Transverse colon (tissue), 4 donors: ENCODE results near the gene EMP2. TPM values are rescaled to one million over a fixed set of nuclear protein-coding genes. Genes with fewer than 3 reads are reported as not detected.

ENCODE experiments used
- DNase-seq: peaks from one replicate; pipeline ENCODE4 v3.0.0-alpha.2; 2019
- H3K27ac ChIP-seq, 4 donors: fragments of 200-600 bp; sonication (generic); 2 replicates each; pipeline ENCODE4 v1.5.1; 2016 to 2018; ENCODE audit warnings: inconsistent platforms in 4 of 4
- H3K27me3 ChIP-seq: fragments of 200-600 bp; sonication (generic); 2 replicates; pipeline ENCODE4 v1.5.1; 2017; ENCODE audit warnings: inconsistent platforms
- H3K36me3 ChIP-seq, 4 donors: fragments of 200-600 bp; sonication (generic); 2 replicates each; pipeline ENCODE4 v1.5.1; 2017 to 2019; ENCODE audit warnings: inconsistent platforms in 4 of 4
- H3K4me1 ChIP-seq, 4 donors: fragments of 200-600 bp; sonication (generic); 2 replicates each; pipeline ENCODE4 v1.5.1; 2017 to 2020; ENCODE audit warnings: inconsistent platforms in 4 of 4
- H3K4me3 ChIP-seq, 4 donors: fragments of 200-600 bp; sonication (generic); 1 replicate in 1 of 4; 2 replicates in 3 of 4; pipeline versions ENCODE4 v1.5.1 to v1.6.1; 2017 to 2019; ENCODE audit warnings: inconsistent platforms in 4 of 4
- H3K9me3 ChIP-seq, 2 donors: fragments of 200-600 bp; sonication (generic); 2 replicates each; pipeline ENCODE4 v1.5.1; 2017 to 2019; ENCODE audit warnings: inconsistent platforms in 2 of 2
- EP300 ChIP-seq: sonication (generic); formaldehyde crosslinking; IDR thresholded peaks from one replicate; pipeline ENCODE4 v1.6.1; 2017; ENCODE audit warnings: antibody characterized with exemption, low read depth
- POLR2A ChIP-seq: fragments of 450-650 bp; IDR thresholded peaks from one replicate; pipeline ENCODE4 v1.6.1; 2016; ENCODE audit warnings: antibody characterized with exemption, mild to moderate bottlenecking, moderate library complexity
- POLR2AphosphoS5 ChIP-seq, 3 donors: sonication (generic); formaldehyde crosslinking; IDR thresholded peaks; one replicate each; pipeline ENCODE4 v1.6.1; 2016; ENCODE audit warnings: antibody characterized with exemption in 3 of 3
- WGBS, 2 donors: methylation state at CpG; one replicate each; pipeline ENCODE4 v1.1.5; 2018; ENCODE audit warnings: low coverage in 1 of 2; 5-methylcytosine and 5-hydroxymethylcytosine counted together
- in situ Hi-C, 4 donors: fragments of 200-750 bp; cut with MboI; loops; one replicate each; pipeline versions ENCODE4 v1.15.0 to v1.15.1; 2017; ENCODE audit warnings: low sequenced_read_pairs in 3 of 4, low pct_ligation_motif_present in 1 of 4, low pct_unique_long_range_greater_than_20kb in 1 of 4
- intact Hi-C: fragments of 100-400 bp; cut with DNase I; formaldehyde crosslinking; loops from one replicate; pipeline ENCODE4 v1.15.1; 2023; ENCODE audit warnings: low total_unique reads
- total RNA-seq, 4 donors: library from RNA; depleted of rRNA; stranded (reverse); fragments of >200 nt; gene quantifications; one replicate each; pipeline ENCODE4 v1.1.0, GENCODE V29; 2016
- TF ChIP-seq, protein P1 (sequence below), 5 experiments: fragments of 200-600 bp in 3 of 5; fragments of 450-650 bp in 2 of 5; sonication (generic) in 3 of 5; IDR thresholded peaks; 1 replicate in 2 of 5; 2 replicates in 3 of 5; pipeline ENCODE4 v1.5.1; 2016 to 2017; ENCODE audit warnings: antibody characterized with exemption in 5 of 5, inconsistent platforms in 3 of 5, mild to moderate bottlenecking in 2 of 5, moderate library complexity in 1 of 5

Gene EMP2, protein sequence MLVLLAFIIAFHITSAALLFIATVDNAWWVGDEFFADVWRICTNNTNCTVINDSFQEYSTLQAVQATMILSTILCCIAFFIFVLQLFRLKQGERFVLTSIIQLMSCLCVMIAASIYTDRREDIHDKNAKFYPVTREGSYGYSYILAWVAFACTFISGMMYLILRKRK
- 10 to 100 TPM; 22.1 to 51.0 (median 40.2) TPM for total RNA-seq

DNA sequence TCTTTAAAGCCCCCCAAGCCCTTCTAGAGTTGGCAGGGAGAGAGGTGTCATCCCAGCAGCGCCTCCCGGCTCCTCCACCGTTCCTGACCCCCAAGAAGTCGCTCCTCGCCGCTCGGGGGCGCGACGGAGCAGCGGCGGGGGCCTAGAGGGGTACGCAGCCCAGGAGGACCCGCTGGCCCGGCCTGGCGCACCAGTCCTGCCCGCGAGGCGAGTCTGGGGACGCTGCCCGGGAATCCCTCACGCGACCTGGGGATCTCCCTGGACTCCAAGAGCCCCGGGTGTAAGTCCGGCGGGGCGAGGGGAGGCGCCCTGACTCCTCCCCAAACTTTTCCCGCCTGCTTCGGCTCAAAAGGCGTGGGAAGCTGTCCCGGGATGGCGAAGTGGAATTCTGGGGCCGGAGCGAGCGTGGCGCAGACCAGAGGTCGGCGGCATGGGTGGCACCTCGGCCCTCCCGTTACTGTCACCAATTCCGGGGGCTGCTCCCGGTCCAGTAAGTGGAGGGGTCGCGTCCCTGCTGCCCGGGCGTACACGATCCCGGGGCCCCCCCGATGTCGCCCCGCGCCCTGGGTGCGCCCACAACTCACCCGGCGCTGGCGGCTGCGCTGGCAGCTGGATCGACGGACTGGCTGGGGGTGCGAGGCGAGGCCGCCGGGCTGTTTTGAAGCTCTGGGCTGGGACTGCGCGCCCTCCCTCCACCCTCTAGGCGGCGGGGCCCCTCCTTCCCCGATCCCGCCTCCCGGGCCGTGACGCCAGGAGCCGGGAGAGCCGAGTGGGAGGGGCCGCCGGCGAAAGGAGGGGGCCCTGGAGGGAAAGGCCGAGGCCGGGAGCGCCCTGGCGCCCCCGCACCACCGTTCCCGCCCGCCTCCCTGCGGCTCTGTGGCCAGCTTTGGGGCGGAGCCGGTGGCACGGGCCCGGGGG is at the start of gene EMP2:
TSS of gene EMP2 (minus strand) at position 634 of the 918 bp plus-strand sequence. CDS start 32,981 bp downstream, outside the sequence.
- no peaks in the 10 kb centered on the region for H3K36me3 ChIP-seq
- intact Hi-C loops = no loop called here
- H3K27ac ChIP-seq = peak within 1 kb of the TSS; percentile 92 to 99 (median 94)
- in situ Hi-C loops = no loop called here
- peak; percentile 80 for TF ChIP-seq POLR2A
- TF ChIP-seq, protein P1, sequence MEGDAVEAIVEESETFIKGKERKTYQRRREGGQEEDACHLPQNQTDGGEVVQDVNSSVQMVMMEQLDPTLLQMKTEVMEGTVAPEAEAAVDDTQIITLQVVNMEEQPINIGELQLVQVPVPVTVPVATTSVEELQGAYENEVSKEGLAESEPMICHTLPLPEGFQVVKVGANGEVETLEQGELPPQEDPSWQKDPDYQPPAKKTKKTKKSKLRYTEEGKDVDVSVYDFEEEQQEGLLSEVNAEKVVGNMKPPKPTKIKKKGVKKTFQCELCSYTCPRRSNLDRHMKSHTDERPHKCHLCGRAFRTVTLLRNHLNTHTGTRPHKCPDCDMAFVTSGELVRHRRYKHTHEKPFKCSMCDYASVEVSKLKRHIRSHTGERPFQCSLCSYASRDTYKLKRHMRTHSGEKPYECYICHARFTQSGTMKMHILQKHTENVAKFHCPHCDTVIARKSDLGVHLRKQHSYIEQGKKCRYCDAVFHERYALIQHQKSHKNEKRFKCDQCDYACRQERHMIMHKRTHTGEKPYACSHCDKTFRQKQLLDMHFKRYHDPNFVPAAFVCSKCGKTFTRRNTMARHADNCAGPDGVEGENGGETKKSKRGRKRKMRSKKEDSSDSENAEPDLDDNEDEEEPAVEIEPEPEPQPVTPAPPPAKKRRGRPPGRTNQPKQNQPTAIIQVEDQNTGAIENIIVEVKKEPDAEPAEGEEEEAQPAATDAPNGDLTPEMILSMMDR (IDR thresholded peaks at IDR 0.05) = peak; percentile 41 to 84 (median 52)
- TF ChIP-seq POLR2AphosphoS5 (IDR thresholded peaks at IDR 0.05) = peak; percentile 89 to 93 (median 92)
- no peak for TF ChIP-seq EP300
- H3K4me1 ChIP-seq = peaks cover 13 to 54% (median 29%) of the 10 kb centered on the region in 4 donors
- peak; percentile 87 for DNase-seq
- WGBS, 2 donors = 0 to 2% methylated on average over 11 to 37 of the region's 91 CpGs
- peak within 1 kb of the TSS; percentile 75 to 92 (median 82) for H3K4me3 ChIP-seq
- H3K9me3 ChIP-seq = no peaks in the 10 kb centered on the region
- H3K27me3 ChIP-seq = no peaks in the 10 kb centered on the region

DNA sequence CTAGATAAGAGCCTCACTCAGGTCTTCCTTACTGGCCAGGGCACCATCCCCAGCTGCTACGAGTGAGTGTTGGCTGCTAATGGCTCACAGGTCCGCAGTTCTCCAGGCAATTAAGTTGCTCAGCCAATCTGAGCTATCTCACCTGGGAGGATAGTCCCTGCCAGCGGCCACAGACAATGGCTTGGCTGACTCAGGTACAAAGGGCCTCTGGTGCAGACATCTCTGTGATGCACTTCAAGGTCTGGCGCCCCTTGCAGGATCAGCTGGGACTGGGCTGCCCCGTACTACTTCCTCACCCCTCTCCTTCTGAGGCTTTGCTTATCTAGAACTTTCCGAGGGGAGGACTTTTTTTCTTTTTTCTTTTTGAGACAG is 49.2 kb upstream of the EMP2 start:
- WGBS, 2 donors = 41 to 60% methylated on average over 1 to 6 of the region's 6 CpGs
- intact Hi-C loops = no loop called here
- H3K4me3 ChIP-seq = no peak overlapping the region

DNA sequence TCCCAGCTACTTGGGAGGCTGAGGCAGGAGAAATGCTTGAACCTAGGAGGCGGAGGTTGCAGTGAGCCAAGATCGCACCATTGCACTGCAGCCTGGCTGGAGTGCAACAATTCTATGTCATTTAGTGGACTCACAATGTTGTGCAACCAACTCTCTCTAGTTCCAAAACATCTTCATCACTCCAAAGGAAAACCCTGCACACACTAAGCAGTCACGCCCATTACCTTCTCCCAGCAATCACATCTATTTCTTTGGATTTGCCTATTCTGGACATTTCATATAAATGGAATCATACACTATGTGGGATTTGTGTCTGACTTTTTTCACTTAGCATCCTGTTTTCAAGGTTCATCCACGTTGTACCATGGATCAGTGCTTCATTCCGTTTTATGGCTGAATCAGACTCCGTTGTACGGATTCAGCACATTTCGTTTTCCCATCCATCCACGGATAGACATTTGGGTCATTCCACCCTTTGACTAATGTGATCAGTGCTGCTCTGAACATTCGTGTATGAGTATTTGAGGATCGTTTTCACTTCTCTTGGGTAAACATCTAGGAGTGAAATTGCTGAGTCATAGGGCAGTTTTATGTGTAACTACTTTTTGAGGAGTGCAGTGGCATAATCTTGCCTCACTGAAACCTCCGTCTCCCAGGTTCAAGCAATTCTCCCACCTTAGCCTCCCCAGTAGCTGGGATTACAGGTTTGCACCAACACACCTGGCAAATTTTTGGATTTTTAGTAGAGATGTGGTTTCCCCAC is 45.4 kb upstream of the EMP2 start:
- no peak overlapping the region for H3K27ac ChIP-seq
- H3K4me1 ChIP-seq = peaks cover 0 to 4% (median 2%) of the 10 kb centered on the region in 4 donors
- in situ Hi-C loops (no loop called here), intact Hi-C loops (no loop called here)
- H3K27me3 ChIP-seq = no peaks in the 10 kb centered on the region
- WGBS, 2 donors = 74 to 100% methylated on average over 6 to 12 of the region's 12 CpGs
- no peak for DNase-seq
- no peaks in the 10 kb centered on the region for H3K36me3 ChIP-seq
- no peak overlapping the region for H3K4me3 ChIP-seq
- H3K9me3 ChIP-seq = no peaks in the 10 kb centered on the region
- TF ChIP-seq, protein P1 (IDR thresholded peaks at IDR 0.05) = no peak
- no peak for TF ChIP-seq POLR2A
- TF ChIP-seq POLR2AphosphoS5 (IDR thresholded peaks at IDR 0.05) = no peak
- TF ChIP-seq EP300 = no peak

More for the DNA sequence above, 49.2 kb upstream of the EMP2 start:
- peaks cover 0 to 4% (median 0%) of the 10 kb centered on the region in 4 donors for H3K4me1 ChIP-seq
- no peaks in the 10 kb centered on the region for H3K9me3 ChIP-seq
- no peak overlapping the region for H3K27ac ChIP-seq
- H3K36me3 ChIP-seq = no peaks in the 10 kb centered on the region
- no peaks in the 10 kb centered on the region for H3K27me3 ChIP-seq
- TF ChIP-seq, protein P1 (IDR thresholded peaks at IDR 0.05) = peak in 1 of 5 experiments; percentile 26
- TF ChIP-seq EP300 = no peak
- in situ Hi-C loops = no loop called here
- DNase-seq = no peak

DNA sequence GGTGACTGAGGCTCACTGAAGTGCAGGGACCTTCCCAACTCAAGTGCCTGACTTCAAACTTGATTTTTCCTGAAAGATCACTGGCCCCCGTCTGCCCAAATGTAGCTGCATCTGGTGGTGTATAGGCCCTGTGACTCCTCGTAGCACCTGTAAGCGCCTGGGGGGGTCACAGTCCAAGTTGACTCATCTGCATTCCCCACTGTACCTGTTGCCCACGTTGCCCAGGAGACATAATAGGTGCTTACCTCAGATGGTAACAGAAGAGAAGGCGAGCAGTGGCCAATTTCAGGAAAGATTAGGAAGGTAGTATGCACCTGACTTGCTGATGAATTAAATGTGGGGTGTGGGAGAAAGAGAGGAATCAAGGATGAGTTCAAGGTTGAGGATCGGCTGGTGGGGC is 44.1 kb upstream of the EMP2 start:
- no peaks in the 10 kb centered on the region for H3K27me3 ChIP-seq
- in situ Hi-C loops (no loop called here), intact Hi-C loops (no loop called here)
- 76 to 100% methylated on average over 3 to 6 of the region's 6 CpGs for WGBS, 2 donors
- no peak for DNase-seq
- H3K27ac ChIP-seq = no peak overlapping the region
- H3K4me3 ChIP-seq = no peak overlapping the region
- H3K9me3 ChIP-seq = no peaks in the 10 kb centered on the region
- no peaks in the 10 kb centered on the region for H3K36me3 ChIP-seq
- peaks cover 0 to 6% (median 4%) of the 10 kb centered on the region in 4 donors for H3K4me1 ChIP-seq
- TF ChIP-seq POLR2AphosphoS5 (IDR thresholded peaks at IDR 0.05) (no peak), EP300 (no peak), POLR2A (no peak)
- TF ChIP-seq, protein P1 (IDR thresholded peaks at IDR 0.05) = no peak
